ENCODE data around the gene OR52I1.

The OR52I1 gene

GRCh38 chr11:4593739-4594138 lies at the start of gene OR52I1:
TSS of gene OR52I1 (plus strand) at chr11:4594039. CDS start at chr11:4594039, 0 bp downstream.
- Histone ChIP-seq H3K27ac (no peak within 1 kb of the TSS), H3K36me3 (peaks cover 10% of the 10 kb centered on the region), H3K9me3 (no peaks in the 10 kb centered on the region), H3K4me1 (ENCODE audit: control insufficient read depth in 1 of 2, insufficient read depth in 1 of 2, low read depth in 1 of 2, low read length in 1 of 2) (no peaks in the 10 kb centered on the region), H3K4me3 (ENCODE audit: low read depth in 1 of 2, low read length in 1 of 2) (no peak within 1 kb of the TSS), H3K27me3 (peaks cover 13% of the 10 kb centered on the region)
- TF ChIP-seq CTCF (IDR thresholded peaks at IDR 0.05) = no peak

- no peak within 1 kb of the TSS for H3K4me3 ChIP-seq (ENCODE audit: low read depth in 1 of 2, low read length in 1 of 2)
- no peak within 1 kb of the TSS for H3K27ac ChIP-seq
- TF ChIP-seq CTCF (IDR thresholded peaks at IDR 0.05) = no peak
- no peaks in the 10 kb centered on the region for H3K9me3 ChIP-seq
- H3K4me1 ChIP-seq (ENCODE audit: control insufficient read depth in 1 of 2, insufficient read depth in 1 of 2, low read depth in 1 of 2, low read length in 1 of 2) = no peaks in the 10 kb centered on the region
- H3K27me3 ChIP-seq = peaks cover 23% of the 10 kb centered on the region
- no peaks in the 10 kb centered on the region for H3K36me3 ChIP-seq
Measured at GRCh38 chr11:4544891-4545290, 48.9 kb upstream of the OR52I1 start, which contains the start of gene OR52M1. TSS of gene OR52M1 (plus strand) at chr11:4545191. CDS start at chr11:4545191, 0 bp downstream.

- no peak for TF ChIP-seq CTCF (IDR thresholded peaks at IDR 0.05)
- Histone ChIP-seq H3K4me1 (ENCODE audit: control insufficient read depth in 1 of 2, insufficient read depth in 1 of 2, low read depth in 1 of 2, low read length in 1 of 2) (no peaks in the 10 kb centered on the region), H3K27me3 (peaks cover 8% of the 10 kb centered on the region), H3K4me3 (ENCODE audit: low read depth in 1 of 2, low read length in 1 of 2) (no peak overlapping the region), H3K36me3 (no peaks in the 10 kb centered on the region), H3K27ac (no peak overlapping the region), H3K9me3 (no peaks in the 10 kb centered on the region)
Measured at GRCh38 chr11:4546878-4547277, 47.0 kb upstream of the OR52I1 start.

GRCh38 chr11:4547416-4547815 lies 46.4 kb upstream of the OR52I1 start:
- no peak overlapping the region for H3K4me3 ChIP-seq (ENCODE audit: low read depth in 1 of 2, low read length in 1 of 2)
- no peak for TF ChIP-seq CTCF (IDR thresholded peaks at IDR 0.05)
- H3K36me3 ChIP-seq = no peaks in the 10 kb centered on the region
- H3K4me1 ChIP-seq (ENCODE audit: control insufficient read depth in 1 of 2, insufficient read depth in 1 of 2, low read depth in 1 of 2, low read length in 1 of 2) = no peaks in the 10 kb centered on the region
- peaks cover 9% of the 10 kb centered on the region for H3K27me3 ChIP-seq
- H3K27ac ChIP-seq = no peak overlapping the region
- H3K9me3 ChIP-seq = no peaks in the 10 kb centered on the region

GRCh38 chr11:4551346-4551979 lies 42.4 kb upstream of the OR52I1 start:
- TF ChIP-seq CTCF (IDR thresholded peaks at IDR 0.05) = no peak

More at GRCh38 chr11:4551346-4551979, 42.4 kb upstream of the OR52I1 start:
- peaks cover 10% of the 10 kb centered on the region for H3K27me3 ChIP-seq
- H3K36me3 ChIP-seq = no peaks in the 10 kb centered on the region
- no peaks in the 10 kb centered on the region for H3K4me1 ChIP-seq (ENCODE audit: control insufficient read depth in 1 of 2, insufficient read depth in 1 of 2, low read depth in 1 of 2, low read length in 1 of 2)
- no peaks in the 10 kb centered on the region for H3K9me3 ChIP-seq
- no peak overlapping the region for H3K27ac ChIP-seq
- no peak overlapping the region for H3K4me3 ChIP-seq (ENCODE audit: low read depth in 1 of 2, low read length in 1 of 2)
